Activated B cell treated with CpG ODN at 0.5 μM for 24 hours (primary cell): Measurements from ENCODE around the gene SPATA2. TPM values are rescaled to one million over a fixed set of nuclear protein-coding genes. Genes with fewer than 3 reads are reported as not detected.

ENCODE experiments used
- ATAC-seq: fragments of 200-7000 bp; cut with Tn5 transposase; one replicate; pipeline ENCODE4 v1.10.0; 2021; ENCODE audit warnings: low read depth, mild to moderate bottlenecking, moderate library complexity
- CTCF ChIA-PET: fragments of 350-600 bp; sonication (Branson Sonifier 250); formaldehyde crosslinking; loops from one replicate; lab custom pipeline; 2021; ENCODE audit warnings: antibody characterized with exemption; lab: Charles Lee
- POLR2A ChIA-PET: fragments of 350-600 bp; sonication (Branson Sonifier 250); formaldehyde crosslinking; loops from one replicate; lab custom pipeline; 2021; ENCODE audit warnings: antibody characterized with exemption; lab: Charles Lee
- DNase-seq: peaks from one replicate; pipeline ENCODE4 v3.0.0; 2022
- H3K27ac Mint-ChIP-seq: one replicate; pipeline ENCODE4 v1.8.0; 2020; ENCODE audit warnings: mixed read lengths
- H3K27me3 Mint-ChIP-seq: one replicate; pipeline ENCODE4 v1.8.0; 2021; ENCODE audit warnings: mixed read lengths
- H3K36me3 Mint-ChIP-seq: one replicate; pipeline ENCODE4 v1.8.0; 2021; ENCODE audit warnings: low read depth, mixed read lengths
- H3K4me1 Mint-ChIP-seq: one replicate; pipeline ENCODE4 v1.8.0; 2021; ENCODE audit warnings: mixed read lengths
- H3K4me3 Mint-ChIP-seq: one replicate; pipeline ENCODE4 v1.8.0; 2020; ENCODE audit warnings: mild to moderate bottlenecking, mixed read lengths
- H3K9me3 Mint-ChIP-seq: one replicate; pipeline ENCODE4 v1.8.0; 2020; ENCODE audit warnings: mixed read lengths
- CTCF ChIP-seq: fragments of 200-600 bp; IDR thresholded peaks from one replicate; pipeline ENCODE4 v1.8.0; 2022; ENCODE audit warnings: antibody characterized with exemption, mild to moderate bottlenecking
- intact Hi-C: fragments of 100-400 bp; cut with micrococcal nuclease; formaldehyde crosslinking; loops from one replicate; pipeline ENCODE4 v1.15.1; 2024
- total RNA-seq: library from RNA; stranded (reverse); gene quantifications from 2 replicates; pipeline ENCODE4 v1.2.3, GENCODE V29; 2022

The SPATA2 gene
- total RNA-seq, 1 donor from 2014 or later: 9.4 TPM

GRCh38 chr20:49883246-49883802, 32.0 kb downstream of the SPATA2 start:
- no peak overlapping the region for H3K4me3 Mint-ChIP-seq
- DNase-seq (no peak), ATAC-seq (no peak)
- no peaks in the 10 kb centered on the region for H3K9me3 Mint-ChIP-seq
- H3K27ac Mint-ChIP-seq: no peak overlapping the region
- peaks cover 89% of the 10 kb centered on the region for H3K36me3 Mint-ChIP-seq
- no peak for TF ChIP-seq CTCF
- H3K27me3 Mint-ChIP-seq: no peaks in the 10 kb centered on the region
- ChIA-PET POLR2A (no interaction called here), CTCF (interaction anchor here (0.5 kb wide), 1 partner anchor 51 kb away, joined by 3 read pairs; no protein-coding TSS in a partner anchor)
- peaks cover under 1% of the 10 kb centered on the region for H3K4me1 Mint-ChIP-seq
- intact Hi-C loops: no loop called here

GRCh38 chr20:49882171-49882970, 33.0 kb downstream of the SPATA2 start:
- ChIA-PET POLR2A (no interaction called here), CTCF (no interaction called here)
- Mint-ChIP-seq H3K27ac (no peak overlapping the region), H3K9me3 (no peaks in the 10 kb centered on the region), H3K4me3 (no peak overlapping the region), H3K36me3 (peaks cover 89% of the 10 kb centered on the region), H3K27me3 (no peaks in the 10 kb centered on the region), H3K4me1 (no peaks in the 10 kb centered on the region)
- no peak for TF ChIP-seq CTCF
- intact Hi-C loops: no loop called here
- DNase-seq (no peak), ATAC-seq (no peak)

GRCh38 chr20:49880724-49881445, 34.4 kb downstream of the SPATA2 start:
- no peak for DNase-seq
- Mint-ChIP-seq H3K4me3 (no peak overlapping the region), H3K27me3 (no peaks in the 10 kb centered on the region), H3K27ac (no peak overlapping the region), H3K4me1 (no peaks in the 10 kb centered on the region), H3K9me3 (no peaks in the 10 kb centered on the region), H3K36me3 (peaks cover 83% of the 10 kb centered on the region)
- ATAC-seq: no peak
- intact Hi-C loops: no loop called here
- TF ChIP-seq CTCF: no peak
- POLR2A ChIA-PET: no interaction called here
- CTCF ChIA-PET: interaction anchor here (0.7 kb wide), 1 partner anchor 9 kb away, joined by 3 read pairs; no protein-coding TSS in a partner anchor

GRCh38 chr20:49880177-49880576, 35.2 kb downstream of the SPATA2 start:
- ChIA-PET CTCF (interaction anchor here (0.7 kb wide), 1 partner anchor 8 kb away, joined by 3 read pairs; no protein-coding TSS in a partner anchor), POLR2A (no interaction called here)
- intact Hi-C loops: no loop called here
- Mint-ChIP-seq H3K9me3 (no peaks in the 10 kb centered on the region), H3K27ac (no peak overlapping the region), H3K27me3 (no peaks in the 10 kb centered on the region), H3K36me3 (peaks cover 83% of the 10 kb centered on the region), H3K4me1 (no peaks in the 10 kb centered on the region), H3K4me3 (no peak overlapping the region)
- ATAC-seq (no peak), DNase-seq (no peak)
- no peak for TF ChIP-seq CTCF

GRCh38 chr20:49878977-49879376, 36.4 kb downstream of the SPATA2 start:
- intact Hi-C loops: no loop called here
- DNase-seq (no peak), ATAC-seq (no peak)
- no peaks in the 10 kb centered on the region for H3K27me3 Mint-ChIP-seq
- no peaks in the 10 kb centered on the region for H3K4me1 Mint-ChIP-seq
- POLR2A ChIA-PET: no interaction called here
- H3K9me3 Mint-ChIP-seq: no peaks in the 10 kb centered on the region
- H3K27ac Mint-ChIP-seq: no peak overlapping the region
- no peak for TF ChIP-seq CTCF
- no peak overlapping the region for H3K4me3 Mint-ChIP-seq
- CTCF ChIA-PET: no interaction called here
- peaks cover 82% of the 10 kb centered on the region for H3K36me3 Mint-ChIP-seq
